HG03175 (cell line): ENCODE data around the gene NNMT.

Source experiments
- ATAC-seq: cut with Tn5 transposase; IDR thresholded peaks from one replicate; pipeline ENCODE4 v1.9.1; 2021; ENCODE audit warnings: mild to moderate bottlenecking, moderate library complexity; ENCODE audit not compliant: unreplicated experiment

The NNMT gene

DNA sequence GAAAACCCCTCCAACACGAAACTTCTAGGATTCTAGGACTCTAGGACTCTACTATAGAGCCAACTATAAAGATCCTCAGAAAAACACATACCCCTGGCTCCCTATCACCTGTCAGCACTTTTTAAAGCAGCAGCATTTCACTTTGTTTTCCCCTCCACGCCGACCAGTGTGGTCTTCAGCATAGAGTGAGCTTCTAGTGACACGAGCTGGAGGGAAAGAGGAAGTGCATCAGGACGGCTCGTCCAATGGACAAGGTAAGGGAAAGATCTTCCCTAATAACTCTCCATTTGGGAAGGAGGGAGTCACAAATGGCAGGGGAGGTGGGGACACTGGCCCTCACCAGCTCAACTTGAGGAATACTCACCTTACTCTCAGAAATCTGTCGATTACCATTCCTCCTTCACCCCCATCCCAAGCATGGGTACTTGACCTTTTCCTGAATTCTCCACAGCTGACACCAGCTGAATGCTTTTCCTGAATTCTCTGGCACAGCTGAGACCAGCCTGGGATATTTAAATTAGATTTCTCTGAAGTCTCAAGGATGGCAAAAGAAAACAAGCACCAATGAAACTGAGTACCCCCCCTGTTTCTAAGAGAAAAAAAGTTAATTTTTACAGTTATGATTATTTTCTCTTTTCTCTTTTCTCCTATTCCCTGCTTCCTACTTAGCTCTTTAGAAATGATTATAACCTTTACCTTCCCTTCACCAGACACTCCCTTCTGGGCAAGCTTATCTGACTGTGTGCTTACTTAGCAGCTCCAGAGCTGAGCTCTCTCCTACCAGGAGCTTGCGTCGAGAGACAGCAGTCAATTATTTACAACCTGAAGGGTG is 33.3 kb upstream of the NNMT start:
- ATAC-seq = no peak

- ATAC-seq = no peak
Measured at GRCh38 chr11:114263513-114264170, 32.6 kb upstream of the NNMT start.

DNA sequence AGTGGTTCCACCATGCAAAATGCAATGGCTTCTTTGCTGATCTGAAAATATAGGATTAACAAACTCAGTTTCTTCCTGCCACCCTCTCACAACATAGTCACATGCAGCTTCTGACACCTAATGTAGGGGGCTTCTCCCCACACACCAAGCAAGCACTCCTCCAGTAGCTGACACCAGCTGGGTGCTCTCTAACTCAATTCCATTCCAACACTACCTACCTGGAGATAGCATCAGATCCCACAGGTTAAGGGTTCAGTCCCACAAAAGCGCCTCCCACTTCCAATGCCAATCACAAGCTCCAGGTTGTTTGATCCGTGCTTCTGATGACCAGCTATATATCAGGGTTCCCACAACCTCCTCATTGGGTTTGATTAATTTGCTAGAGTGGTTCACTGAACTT is 31.8 kb upstream of the NNMT start:
- no peak for ATAC-seq

DNA sequence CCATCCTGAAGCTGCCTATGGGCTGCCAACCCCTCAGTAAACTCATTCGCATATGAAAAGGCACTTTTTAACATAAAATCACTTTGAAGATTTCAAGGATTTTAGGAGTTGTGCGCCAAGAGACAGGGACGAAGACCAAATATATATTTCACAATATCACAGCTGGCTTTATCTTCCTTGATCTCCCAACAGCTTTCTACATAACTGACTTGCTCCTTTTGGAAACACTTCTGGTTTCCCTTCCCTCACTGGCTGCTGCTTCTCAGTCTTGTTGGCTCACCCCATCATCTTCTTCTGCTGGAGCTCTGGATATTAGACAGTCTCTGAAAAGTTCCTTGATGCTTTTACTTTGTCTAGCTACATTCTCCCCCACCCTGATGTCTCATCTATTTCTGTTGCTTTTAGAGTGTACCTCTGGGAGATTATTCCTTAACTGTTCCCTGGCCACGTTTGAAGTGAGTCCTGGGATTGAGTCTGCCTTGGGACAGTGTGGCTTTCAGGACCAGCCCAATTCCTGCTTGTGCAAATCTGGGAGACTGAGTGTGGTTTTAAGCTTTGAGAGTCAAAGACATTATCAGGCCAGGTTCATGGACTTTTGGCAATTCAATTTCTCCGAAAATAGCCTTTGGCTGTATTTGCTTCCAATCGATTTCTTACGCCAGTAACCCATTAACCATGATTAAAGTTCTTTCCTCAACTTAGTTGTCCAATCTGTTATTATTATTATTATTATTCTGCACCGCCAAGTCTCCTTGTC is 30.9 kb upstream of the NNMT start:
- no peak for ATAC-seq

GRCh38 chr11:114269498-114269897 is 26.7 kb upstream of the NNMT start:
- no peak for ATAC-seq

DNA sequence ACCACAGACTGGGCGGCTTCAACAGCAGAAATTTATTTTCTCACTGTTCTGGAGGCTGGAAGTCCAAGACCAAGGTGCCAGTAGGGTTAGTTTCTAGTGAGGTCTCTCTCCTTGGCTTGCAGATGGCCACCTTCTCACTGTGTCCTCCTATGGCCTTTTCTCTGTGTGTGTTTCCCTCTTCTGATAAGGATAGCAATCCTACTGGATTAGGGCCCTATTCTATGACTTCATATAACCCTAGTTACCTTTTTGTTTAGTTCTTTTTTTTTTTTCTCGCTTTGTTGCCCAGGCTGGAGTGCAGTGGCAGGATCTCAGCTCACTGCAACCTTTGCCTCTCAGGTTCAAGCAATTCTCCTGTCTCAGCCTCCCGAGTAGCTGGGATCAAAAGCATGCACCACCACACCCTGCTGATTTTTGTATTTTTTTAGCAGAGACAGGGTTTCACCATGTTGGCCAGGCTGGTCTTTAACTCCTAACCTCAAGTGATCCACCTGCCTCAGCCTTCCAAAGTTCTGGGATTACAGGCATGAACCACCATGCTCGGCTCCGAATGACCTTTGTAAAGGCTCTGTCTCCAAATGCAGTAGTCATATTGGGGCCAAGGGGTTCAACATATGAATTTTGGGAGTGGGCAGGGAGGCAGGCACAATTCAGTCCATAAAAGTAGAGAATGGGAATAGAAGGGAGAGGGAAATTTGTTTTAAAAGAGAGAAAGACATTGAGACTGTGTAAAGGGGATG is 25.5 kb upstream of the NNMT start:
- no peak for ATAC-seq

GRCh38 chr11:114271316-114271715 is 24.9 kb upstream of the NNMT start:
- no peak for ATAC-seq

DNA sequence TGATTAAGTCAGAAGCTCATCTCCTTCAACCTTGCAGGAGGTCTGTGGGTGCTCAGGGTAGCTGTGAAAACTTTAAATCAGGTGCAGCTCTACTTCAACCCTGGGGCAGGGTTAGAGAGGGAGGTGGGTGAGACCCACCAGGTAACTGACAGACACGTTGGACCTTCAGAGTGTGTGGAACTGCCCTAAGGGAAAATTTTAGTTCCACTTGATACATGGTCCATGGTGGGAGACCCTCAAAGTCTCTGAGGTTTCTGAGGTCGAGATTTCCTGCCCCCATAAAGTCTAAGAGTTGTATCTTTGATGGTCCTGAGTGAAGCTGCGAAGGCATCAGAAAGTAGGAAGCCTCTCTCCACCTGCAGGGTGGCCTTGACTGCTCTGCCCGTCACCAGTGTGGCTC is 23.9 kb upstream of the NNMT start:
- no peak for ATAC-seq

- no peak for ATAC-seq
Measured at GRCh38 chr11:114273071-114273470, 23.1 kb upstream of the NNMT start.

GRCh38 chr11:114273890-114274635 is 22.1 kb upstream of the NNMT start:
- ATAC-seq = no peak

GRCh38 chr11:114274637-114275036 is 21.6 kb upstream of the NNMT start:
- no peak for ATAC-seq

GRCh38 chr11:114275280-114275679 is 20.9 kb upstream of the NNMT start:
- ATAC-seq = no peak

DNA sequence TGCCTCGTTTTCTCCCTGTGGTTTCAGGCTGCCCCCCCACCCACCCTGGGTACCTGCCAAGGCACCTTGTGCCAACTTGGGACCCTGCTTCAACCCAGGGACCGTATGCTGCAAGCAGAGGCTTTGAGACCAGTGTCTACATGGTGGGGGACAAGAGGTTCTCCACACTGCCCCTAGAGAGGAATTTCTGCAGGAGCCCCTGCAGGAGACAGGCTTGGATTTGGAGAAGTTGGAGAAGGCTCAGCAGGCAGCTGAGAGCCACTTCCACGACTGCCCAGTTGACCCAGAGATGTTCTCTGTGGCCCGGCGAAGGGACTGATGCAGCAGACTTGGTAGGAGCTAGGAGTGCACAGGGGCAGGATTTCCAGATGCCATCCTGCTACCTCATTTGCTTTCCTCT is 20.1 kb upstream of the NNMT start:
- ATAC-seq = no peak

- ATAC-seq = no peak
Measured at GRCh38 chr11:114277637-114278341, 18.4 kb upstream of the NNMT start.

DNA sequence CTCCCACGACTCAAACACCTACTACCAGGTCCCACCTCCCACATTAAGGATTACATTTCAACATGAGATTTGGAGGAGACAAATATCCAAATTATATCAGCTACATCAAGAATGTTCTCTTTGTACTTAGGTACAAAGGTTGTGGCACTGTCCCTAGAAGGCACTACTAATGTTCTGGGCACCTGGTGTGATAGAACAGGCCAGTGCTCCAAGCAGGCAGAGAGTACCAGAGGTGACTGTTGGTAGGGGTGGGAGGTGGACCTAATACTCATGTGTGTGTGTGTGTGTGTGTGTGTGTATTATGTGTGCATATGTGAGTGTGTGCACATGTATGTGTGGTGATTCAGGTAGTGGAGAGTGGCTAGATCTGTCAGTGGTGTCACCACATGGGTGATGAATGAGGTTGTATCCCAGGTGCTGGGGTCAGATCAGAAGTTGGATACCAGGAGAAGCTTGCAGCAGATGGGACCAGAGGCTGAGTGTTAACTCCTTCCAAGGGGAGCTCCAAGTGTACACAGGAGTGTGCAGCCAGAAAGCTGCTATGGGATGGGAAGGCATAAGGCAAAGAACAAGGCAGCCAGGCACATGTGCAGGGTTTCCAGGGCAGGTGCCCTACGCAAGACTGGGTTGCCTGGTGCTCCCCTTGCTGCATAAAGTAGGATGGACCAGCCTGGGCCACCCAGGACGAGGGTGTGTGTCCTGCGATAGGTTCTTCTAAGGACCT is 17.7 kb upstream of the NNMT start:
- no peak for ATAC-seq

GRCh38 chr11:114279792-114280546 is 16.2 kb upstream of the NNMT start:
- ATAC-seq = no peak

DNA sequence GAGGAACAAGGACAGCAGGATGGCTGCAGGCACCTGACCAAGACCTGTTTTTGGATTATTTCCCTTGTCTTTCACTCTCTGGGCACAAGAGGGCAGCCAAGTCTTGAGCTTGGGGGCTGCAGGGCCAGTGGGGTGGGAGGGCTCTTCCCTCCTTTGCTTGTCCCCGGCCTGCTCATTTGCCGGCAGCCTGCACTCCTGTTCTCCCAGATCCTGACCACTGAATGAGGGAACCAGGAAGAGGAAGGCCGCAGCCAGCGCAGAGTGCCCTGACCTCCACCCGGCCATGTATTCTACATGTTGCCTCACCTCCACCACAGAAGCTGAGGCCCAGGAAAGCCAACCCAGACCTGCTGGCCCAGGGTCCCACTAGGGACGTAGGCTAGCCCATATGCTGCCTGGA is 15.5 kb upstream of the NNMT start:
- ATAC-seq = no peak

GRCh38 chr11:114281388-114281956 is 14.7 kb upstream of the NNMT start:
- ATAC-seq = no peak
